G401.6 (cell line): ENCODE data around the gene ANKRD39.

ENCODE experiments used
- FAIRE-seq: peaks from 2 replicates; lab custom pipeline; 2012; peaks lifted over from hg19 to GRCh38; lab: Jason Lieb, UNC

ANKRD39 gene

GRCh38 chr2:96826546-96827278, 31.1 kb downstream of the ANKRD39 start:
- FAIRE-seq, result no peak

- FAIRE-seq, result no peak
Measured at GRCh38 chr2:96825057-96825456, 32.8 kb downstream of the ANKRD39 start.

GRCh38 chr2:96824079-96824870, 33.5 kb downstream of the ANKRD39 start:
- FAIRE-seq, result no peak

- FAIRE-seq, result no peak
Measured at GRCh38 chr2:96823198-96823597, 34.6 kb downstream of the ANKRD39 start.

GRCh38 chr2:96822786-96823185, 35.0 kb downstream of the ANKRD39 start:
- no peak for FAIRE-seq

- no peak for FAIRE-seq
Measured at GRCh38 chr2:96821113-96821675, 36.6 kb downstream of the ANKRD39 start.

GRCh38 chr2:96819876-96820511, 37.8 kb downstream of the ANKRD39 start:
- no peak for FAIRE-seq

- FAIRE-seq, result no peak
Measured at GRCh38 chr2:96819128-96819875, 38.5 kb downstream of the ANKRD39 start.

GRCh38 chr2:96817882-96818281, 39.9 kb downstream of the ANKRD39 start:
- no peak for FAIRE-seq

GRCh38 chr2:96816836-96817702, 40.7 kb downstream of the ANKRD39 start:
- FAIRE-seq, result no peak

GRCh38 chr2:96816127-96816835, 41.5 kb downstream of the ANKRD39 start, which contains the start of gene CNNM3:
CNNM3 (plus strand) TSS chr2:96816268; CDS start chr2:96816278, 10 bp downstream.
- no peak for FAIRE-seq

GRCh38 chr2:96815326-96816126, 42.3 kb downstream of the ANKRD39 start:
- no peak for FAIRE-seq

GRCh38 chr2:96813656-96814055, 44.2 kb downstream of the ANKRD39 start:
- FAIRE-seq, result no peak

GRCh38 chr2:96811917-96812316, 45.9 kb downstream of the ANKRD39 start:
- no peak for FAIRE-seq

GRCh38 chr2:96810783-96811192, 47.0 kb downstream of the ANKRD39 start:
- no peak for FAIRE-seq

- FAIRE-seq, result no peak
Measured at GRCh38 chr2:96809951-96810782, 47.6 kb downstream of the ANKRD39 start.

GRCh38 chr2:96809216-96809882, 48.5 kb downstream of the ANKRD39 start:
- no peak for FAIRE-seq
